GM18508 (cell line): Measurements from ENCODE around the gene NALCN.

Experiments
- ATAC-seq: cut with Tn5 transposase; IDR thresholded peaks from one replicate; pipeline ENCODE4 v1.9.1; 2021; ENCODE audit warnings: moderate number of reproducible peaks; ENCODE audit not compliant: insufficient read depth, unreplicated experiment

The NALCN gene

DNA sequence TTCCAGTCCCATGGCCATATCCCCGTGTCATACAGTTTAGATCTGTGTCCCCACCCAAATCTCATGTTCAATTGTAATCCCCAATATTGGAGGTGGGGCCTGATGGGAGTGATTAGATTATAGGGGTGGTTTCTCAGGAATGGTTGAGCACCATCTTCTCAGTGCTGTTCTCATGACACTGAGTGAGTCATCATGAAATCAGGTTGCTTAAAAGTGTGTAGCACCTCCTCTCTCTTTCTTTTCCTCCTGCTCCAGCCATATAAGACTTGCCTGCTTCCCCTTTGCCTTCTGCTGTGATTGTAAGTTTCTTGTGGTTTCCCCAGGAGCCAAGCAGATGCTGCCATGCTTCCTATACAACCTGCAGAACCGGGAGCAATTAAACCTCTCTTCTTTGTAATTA is 197.8 kb downstream of the NALCN start:
- no peak for ATAC-seq

DNA sequence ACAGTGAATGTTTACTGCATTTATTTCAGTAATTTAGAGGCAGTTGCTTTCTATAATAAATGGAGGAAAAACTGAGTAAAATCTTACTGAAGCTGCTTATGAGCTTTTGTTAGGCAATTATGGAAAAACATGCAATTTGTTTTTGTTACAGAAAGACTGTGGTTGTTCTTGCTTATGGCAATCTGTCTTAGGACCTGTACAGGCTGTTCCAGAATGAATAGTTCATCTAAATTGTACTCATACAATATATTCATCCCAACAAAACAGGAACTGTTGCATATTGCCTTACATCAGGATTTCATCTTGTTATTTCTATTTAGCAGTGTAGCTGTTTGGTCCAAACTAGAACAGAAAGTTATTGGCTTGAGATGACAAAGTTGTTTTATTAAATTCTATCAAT is 199.2 kb downstream of the NALCN start:
- ATAC-seq = no peak

DNA sequence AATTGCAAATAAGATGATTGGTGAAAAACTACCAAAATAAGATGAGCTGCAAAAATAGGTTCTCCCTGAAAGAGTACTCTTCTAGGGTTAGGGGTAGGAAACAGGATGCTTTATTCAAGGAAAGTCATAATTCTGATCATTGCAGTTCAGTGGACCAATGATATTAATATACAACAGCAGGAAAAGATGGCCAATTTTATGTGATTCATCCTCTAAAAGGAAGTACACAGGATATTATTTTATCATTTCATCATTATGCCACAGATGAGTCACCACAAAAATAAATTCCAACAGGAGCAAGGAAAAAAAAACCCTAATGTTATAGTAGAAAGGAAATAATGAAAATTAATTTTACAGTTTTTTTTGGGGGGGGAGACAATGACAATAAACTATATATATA is 205.0 kb downstream of the NALCN start:
- no peak for ATAC-seq

DNA sequence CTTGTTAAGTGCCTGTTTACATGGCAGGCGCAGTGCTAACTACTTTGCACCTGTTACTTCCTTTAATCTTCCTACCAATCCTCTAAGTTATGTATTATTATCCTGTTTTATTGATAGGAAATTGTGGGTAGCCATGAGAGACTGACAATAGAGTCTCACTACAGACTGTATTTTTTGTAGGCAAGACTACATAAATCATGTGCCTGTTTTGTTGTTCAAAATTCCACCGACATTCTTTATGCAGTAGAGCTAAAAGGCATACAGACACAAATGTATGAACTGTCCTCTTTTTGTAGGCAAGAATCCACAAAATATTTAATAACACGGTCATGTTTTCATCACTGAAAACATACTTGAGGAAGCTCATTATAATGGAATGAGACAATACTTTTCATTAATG is 205.5 kb downstream of the NALCN start:
- no peak for ATAC-seq

DNA sequence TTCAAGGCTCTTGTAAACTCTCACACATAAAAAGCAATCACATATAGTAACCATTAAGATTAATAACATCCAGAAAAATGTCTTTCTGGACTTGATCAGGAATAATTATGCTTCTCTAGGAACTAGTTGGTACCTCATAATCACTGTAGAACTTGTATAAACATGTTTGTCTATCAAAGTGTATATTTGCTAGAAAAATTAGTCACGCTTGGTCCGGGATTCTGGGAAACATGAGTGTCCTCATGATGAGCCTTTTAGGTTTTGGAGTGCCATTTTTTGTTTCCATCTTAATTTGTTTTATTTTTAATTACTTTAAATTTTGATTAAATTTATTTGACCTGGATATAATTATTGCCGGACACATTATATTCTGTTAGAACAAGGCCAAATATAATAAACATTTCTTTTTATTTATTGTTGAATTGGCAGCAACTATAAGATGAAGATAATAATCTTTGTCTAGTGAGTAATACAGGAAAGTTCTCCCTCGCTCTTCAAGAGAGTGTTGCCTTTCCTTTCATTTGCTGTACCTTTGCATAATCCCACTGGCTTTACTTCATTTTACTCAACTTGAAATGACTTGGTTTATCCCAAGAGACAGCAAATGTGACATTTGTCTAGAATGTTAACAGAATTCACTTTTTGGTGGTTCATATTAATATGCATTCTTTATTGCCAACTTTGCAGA is 207.0 kb downstream of the NALCN start:
- ATAC-seq = no peak

DNA sequence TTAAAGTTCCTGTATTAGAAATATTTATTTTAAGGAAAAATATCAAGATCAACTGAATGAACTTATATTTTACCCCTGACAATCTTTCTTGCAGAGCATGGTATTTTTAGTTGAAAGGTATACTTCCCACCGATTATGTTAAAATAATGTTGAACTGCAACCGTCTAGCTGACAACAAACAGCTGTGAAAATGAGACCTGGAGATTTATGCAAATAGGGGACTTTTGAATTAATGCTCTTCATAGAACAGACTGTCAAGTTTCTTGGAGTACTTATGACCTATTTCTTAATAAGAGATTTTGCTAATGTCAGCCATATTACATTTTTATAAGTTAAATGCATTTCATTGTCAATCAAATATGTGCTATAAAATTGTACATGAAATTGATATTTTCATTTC is 210.9 kb downstream of the NALCN start:
- ATAC-seq = no peak

DNA sequence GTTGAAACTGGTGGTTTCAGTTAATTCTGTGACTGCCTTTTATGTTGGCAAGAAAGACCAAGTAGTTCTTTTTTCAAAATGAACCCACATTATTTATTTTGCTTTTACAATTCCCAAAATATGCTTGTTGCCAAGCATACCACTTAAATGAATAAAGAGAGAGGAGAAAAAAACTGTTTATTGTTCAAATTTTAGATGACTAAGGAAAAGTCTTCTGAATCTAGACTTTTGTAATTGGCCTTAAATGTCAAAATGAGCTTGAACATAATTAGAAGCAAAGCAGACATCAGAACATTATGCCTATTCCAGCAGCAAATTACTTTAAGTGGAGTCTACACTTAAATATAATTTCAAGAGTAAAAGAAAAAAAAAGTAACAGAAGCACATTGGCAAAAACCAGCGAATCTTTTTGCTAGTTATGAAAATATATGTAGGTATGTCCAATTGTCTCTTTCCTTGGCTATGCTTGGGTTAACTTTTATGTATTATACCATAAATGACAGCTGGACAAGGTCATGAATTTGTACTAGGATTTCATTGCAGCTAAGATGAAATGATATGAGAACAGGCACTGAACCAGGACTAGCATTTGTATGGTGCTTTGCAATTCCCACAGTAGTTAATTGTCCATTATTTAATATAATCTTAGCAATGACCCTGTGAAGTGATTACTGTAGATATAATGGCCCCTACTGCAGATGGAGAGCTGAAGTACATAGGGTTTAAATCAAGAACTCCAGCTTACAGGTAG is 211.9 kb downstream of the NALCN start:
- no peak for ATAC-seq

DNA sequence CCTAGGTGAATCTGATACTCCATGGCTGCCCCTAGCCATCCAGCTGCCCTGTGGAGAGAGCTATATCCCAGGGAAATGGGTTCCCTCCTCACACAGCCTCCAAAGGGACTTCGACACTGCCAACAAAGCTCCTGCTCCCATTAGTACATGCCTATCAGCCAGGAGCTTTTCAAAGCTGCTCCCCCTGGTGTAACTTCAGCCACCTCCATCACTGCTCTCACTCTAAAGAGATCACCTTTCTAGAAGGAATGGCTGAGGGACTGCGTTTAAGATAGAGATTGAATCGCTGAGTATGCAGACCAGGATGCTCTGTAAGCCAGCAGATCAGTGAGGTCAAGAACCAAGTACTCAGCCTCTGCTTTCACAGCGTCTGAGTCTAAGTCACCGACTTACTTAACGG is 213.7 kb downstream of the NALCN start:
- no peak for ATAC-seq

DNA sequence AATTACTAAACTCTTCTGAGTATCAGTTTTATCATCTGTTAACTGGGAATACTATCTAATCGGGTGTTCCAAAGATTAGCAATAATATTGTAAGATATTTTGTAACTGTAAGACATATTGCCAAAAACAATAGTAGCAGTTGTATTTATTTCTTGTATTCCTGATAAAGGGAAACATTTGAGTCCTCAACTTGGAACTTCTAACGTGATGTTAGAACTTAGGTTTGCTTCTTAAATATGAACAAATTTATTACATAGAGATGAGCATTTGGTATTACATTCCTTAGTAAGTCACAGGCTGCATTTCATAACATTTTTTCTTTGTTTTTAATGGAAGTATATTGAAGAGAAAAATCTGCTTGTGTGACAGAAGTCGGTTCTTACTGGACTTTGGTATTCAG is 225.3 kb downstream of the NALCN start:
- ATAC-seq = no peak

DNA sequence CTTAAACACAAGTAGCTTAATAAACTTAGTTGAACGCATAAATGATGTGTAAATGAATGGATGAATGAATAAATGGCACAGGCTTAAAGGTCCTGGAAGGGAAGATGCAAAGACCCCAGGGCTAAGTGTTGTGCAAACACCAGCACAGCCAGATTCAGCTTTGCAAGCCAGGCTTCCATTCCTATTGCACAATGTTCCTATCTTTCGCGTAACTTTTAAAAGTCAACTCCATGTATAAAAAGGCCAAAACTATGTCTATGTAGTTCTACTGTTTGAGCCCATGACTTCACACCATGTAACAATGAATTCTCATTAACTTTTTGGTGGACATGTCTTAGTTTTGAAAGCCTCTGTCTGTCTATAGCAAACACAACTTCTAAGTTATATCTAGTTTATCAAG is 226.0 kb downstream of the NALCN start:
- ATAC-seq = no peak

DNA sequence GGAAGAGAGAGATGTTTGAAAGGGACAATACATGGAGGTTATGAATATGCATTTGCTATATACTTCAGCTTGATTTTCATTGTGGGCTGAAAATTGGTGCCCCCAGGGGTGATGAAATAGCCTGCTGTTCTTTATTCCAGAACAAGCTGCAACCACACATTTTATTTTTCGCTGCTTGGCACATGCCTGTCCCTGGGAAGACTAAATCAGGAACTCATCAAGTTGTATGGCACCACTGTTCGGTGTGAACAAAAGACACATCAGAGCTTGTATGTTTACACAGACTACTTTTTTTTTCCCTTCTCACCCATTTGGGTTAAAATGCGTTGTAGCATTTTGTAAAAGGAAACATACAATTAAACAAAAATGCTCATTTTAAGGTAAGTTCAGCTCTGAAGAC is 230.7 kb downstream of the NALCN start:
- ATAC-seq = no peak

DNA sequence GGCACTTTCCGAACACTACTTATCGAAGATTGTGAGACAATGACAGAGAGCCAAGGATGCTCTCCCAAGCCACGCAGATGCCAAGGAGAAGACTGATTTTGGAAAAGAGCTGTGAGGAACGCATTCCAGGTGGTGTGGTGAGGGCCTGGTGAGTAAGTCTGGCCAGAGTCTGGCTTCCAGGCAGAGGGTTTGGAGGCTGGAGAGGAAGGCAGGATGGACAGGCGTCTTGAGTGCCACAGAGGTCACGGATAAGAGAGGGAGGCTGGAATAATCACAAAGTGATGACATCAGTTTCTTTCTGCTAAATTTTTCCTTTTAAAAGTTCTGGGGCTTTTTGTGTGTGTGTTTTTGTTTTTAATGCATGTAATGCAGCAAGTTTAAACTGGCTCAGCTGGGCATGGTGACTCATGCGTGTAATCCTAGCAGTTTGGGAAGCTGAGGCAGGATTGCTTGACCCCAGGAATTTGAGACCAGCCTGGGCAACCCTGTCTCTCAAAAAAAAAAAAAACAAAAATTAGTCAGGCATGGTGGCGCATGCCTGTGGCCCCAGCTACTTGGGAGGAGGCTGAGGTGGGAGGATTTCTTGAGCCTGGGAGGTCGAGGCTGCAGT is 235.1 kb downstream of the NALCN start:
- ATAC-seq = no peak

DNA sequence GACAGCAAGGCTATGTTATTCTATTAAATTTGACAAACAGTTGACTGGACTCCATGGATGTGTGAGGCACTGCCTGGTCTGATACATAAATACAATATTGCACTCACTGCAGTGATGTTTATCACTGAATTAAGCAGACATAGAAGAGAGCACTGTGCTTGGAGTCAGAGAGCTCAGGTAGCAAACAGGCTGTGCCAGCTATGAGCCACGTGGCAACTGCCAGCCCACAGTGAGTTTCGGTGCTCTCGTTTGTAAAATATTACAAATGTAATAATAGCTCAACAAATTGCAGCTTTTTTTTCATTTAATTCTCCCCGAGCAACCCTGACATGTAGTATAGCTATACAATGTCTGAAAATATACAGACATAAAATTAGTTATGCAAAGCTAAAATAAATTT is 237.3 kb downstream of the NALCN start:
- no peak for ATAC-seq

DNA sequence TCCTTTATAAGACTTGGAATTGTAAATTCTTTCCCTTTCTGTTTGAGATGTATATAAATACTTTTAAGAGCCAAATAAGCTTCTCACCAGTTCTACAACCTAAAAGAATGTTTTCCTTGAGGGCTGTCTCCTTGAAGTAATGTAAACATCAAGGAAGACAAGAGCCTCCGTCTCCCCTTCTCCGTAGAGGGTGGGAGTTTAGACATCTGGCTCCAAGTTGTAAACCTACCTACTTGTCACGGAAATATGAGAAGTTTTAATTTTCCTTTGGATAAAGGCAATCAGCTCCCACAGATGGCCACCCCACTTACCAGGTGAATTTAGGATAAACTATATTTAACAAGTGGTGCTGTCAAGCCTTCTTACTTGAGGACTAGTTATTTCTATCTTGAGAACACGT is 237.9 kb downstream of the NALCN start:
- ATAC-seq = no peak

DNA sequence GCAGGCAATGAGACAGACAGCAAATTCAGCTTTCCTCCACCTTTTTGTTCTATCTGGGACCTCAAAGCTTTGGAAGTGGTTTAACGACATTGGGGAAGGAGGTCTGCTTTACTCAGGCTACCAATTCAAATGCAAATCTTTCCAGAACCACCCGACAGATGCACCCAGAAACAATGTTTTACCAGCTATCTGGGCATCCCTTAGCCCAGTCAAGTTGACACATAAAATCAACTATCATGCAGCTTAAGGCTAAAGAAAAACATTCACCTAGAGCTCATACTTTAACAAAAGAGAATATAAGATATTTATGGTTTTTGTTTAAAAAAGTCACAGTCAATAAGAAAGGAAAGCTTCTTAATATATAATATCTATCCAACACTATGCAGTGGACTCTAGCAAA is 246.0 kb downstream of the NALCN start:
- ATAC-seq = no peak

DNA sequence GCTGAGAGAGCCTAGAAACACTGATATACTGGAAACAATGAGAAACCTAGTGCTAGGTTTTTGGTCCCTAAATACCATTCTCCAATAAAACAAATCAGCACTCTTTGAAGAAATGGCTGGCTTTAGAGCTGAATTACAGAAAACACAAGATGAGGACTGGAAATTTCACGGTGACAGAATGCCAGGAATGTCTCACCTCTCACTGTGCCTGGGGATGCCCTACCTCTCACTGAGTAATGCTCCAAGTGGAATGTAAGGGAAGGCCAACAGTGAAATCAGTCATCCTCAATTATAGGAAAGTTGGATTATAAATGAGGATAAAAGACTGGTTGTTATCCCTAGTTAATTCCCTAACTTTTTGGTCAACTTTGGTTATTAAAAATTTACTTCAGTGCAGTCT is 259.0 kb downstream of the NALCN start:
- ATAC-seq = no peak

DNA sequence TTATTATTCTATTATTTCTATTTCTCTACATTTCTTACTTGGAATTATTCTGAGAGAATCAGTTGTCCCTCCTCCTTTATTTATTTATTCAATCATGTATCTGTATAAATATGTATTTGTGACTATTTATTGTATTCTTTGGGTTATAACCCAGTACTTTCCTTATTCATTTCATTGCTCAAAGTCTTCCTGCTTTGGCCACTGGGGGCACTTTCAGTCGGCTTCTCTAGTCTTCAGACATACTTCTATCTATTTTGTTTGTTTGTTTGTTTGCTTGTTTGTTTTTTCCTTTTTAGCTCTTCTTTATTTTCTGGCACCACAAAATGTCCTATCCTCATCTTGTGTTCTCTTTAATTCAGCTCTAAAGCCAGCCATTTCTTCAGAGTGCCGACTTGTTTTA is 260.4 kb downstream of the NALCN start:
- ATAC-seq = no peak

DNA sequence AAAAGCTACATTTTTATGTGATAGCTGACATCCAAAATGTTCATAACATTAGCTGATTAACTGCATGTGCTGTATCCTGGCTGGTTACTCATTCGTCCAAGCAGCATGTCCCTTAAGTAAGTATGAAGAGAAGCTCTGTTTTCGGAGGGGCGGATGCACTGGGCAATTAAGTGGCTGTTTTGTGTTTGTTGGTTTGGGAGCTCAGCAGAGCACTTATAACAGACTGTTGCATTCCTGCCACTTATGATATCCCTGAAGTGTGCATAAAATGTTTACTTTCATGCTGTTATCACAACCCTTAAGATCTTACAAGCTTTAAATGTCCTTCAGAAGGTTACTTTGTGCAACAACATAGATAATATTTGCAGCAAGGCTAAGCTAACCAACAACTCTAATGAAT is 264.1 kb downstream of the NALCN start:
- no peak for ATAC-seq

DNA sequence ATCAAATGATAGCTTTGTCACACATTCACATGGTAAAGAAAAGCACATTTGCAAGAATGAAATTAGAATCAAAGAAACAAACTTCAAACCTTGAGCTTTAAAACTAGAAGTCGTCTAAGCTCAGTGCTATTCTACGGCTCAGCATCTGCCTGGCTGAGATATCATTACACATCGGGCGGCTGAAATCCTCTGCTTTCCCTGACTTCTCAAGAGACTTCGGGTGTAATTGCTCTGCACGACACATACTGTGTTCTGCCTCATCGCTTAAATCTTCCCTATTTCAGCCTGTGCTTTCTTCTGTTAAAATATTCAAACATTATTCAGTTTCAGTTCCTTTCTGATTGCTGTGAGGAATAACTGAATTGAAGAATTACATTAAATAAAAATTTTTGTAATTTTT is 265.3 kb downstream of the NALCN start:
- no peak for ATAC-seq

DNA sequence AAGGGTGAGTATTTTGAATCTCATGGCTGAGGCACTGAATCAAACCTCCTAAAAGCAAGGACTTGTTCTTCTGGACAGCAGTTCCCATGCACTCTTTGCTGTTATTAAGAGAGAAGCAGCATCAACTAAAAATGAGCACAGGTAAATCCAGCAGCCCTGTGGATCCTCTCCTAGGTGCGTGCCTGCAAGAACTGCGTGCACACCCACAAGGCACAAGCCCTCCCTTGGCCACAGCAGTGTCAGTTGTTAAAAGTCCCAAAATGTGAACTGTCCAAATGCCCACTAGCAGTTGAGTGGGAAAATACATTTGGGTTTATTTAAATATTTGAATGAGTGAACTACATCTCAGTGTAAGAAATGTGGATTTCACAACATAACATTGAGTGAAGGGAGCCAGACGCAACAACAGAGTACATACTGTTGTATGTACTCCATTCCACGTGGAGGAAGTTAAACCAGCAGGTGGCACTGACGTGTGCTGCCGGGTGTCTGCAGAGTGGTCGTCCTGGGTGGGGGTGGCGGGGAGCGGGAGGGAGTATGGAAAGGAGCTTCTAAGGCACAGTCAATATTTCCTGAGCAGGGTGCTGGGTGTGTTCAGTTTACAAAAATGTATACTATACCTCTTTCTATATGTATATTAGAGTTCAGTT is 266.4 kb downstream of the NALCN start:
- no peak for ATAC-seq
